Ramos (cell line): Measurements from ENCODE around the gene NANOS2.

ENCODE experiments used
- in situ Hi-C: fragments of 300-500 bp; cut with MboI; formaldehyde crosslinking; loops from one replicate; pipeline ENCODE4 v1.14.3; 2022; ENCODE audit warnings: low sequenced_read_pairs; ENCODE audit not compliant: unreplicated experiment

The NANOS2 gene

GRCh38 chr19:45913874-45914830, at the start of gene NANOS2:
Gene NANOS2, minus strand, starts transcription at chr19:45914778. Its CDS starts 85 bp downstream, at chr19:45914693.
- in situ Hi-C loops: no loop called here

GRCh38 chr19:45962021-45962420, 47.4 kb upstream of the NANOS2 start:
- in situ Hi-C loops: no loop called here

DNA sequence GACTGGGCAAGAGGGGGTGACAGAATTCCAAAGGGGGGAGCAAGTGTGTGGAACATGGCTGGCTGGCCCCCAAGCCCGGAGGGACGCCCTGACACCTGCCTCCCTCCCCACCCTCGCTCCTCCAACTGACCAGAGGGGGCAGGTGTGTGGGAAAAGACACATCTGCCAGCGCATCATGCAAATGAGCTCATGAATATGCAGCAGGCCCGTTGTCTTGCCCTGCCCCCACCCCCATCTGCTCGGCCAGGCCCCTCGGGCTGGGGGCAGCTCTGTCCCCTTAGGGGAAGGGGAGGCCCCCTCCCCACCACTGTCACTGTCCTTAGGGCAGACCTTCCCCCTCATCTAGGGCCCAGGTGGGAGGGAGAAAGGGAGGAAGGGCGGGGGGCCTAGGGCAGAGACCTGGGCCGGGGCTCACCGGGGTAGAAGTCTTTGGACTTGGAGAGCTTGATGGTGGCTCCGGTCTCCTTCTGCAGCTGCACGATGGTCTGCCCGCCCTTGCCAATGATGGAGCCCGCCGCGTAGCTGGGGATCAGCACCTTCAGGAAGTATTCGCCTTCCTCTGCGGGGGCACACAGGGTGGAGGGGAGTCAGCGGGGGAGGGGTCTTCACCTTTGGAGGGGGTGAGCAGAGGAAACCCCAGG, 46.1 kb upstream of the NANOS2 start:
- in situ Hi-C loops: no loop called here

DNA sequence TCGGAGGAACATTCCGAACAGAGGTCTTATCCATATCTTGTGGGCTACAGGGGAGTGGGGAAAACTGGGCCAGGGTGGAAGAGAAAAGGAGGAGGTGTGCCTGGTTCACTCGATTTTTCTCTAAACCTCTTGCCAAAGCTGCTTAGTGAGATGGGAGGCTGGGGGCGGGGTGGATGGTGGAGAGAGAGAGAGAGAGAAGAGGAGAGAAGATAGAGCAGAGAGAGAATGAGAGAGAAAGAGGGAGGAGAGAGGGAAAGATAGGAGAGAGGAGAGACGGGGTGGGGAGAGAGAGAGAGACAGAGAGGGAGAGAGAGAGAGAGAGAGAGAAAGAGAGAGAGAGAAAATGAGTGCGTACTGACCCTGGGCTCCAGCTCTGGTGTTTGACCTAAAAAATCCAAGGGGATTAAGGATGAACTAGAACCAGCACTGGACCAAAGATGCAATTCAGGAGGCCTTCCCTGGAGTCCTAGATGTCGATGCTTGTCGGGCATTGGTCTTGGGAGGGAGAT, 45.0 kb upstream of the NANOS2 start:
- in situ Hi-C loops: no loop called here

DNA sequence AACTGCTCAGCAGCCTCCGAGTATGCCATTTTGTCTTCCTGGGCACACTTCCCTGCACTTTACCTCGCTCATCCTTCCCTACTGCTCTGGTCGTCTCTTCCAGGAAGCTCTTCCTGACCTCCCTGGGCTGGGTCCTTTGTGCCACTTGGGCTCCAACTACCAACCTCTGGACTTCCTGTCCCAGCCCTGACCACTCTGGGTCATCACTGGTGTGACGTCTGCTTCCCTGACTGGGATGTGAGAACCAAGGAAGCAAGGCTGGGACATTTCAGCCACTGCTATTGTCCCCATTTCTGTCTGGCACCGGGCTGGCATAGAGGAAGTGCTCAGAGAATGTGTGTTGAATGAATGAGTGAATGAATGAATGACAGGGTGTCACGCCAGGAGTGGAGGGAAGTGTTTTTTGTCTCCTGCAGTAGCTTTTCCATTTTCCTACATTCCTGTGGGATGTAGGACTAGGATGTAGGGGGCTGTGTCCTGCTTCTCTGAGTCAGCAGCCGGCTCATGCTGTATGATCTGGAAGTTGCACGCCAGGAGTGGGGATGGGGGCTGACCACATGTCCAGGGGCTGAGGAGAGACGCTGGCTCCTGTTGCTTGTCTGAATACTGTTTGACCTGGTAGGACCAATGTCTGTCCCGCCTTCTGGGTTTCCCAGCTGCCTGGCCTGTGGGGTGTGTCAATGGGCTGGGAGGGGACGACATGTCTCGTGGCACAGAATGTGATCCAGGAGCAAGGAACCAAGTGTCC, 44.4 kb upstream of the NANOS2 start:
- in situ Hi-C loops: no loop called here

DNA sequence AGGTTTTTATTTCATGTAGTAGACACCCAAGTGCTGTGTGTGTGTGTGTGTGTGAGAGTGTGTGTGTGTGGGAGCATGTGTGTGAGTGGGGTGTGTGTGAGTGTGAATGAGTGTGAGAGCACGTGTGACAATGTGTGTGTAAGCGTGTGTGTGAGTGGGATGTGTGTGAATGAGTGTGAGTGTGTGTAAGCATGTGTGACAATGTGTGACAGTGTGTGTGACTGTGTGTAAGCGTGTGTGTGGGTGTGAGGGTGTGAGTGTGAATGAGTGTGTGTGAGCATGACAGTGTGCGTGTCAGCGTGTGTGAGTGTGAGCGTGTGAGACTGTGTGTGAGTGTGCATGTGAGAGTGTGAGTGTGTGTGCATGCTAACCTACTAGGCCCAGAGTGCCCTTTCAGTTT, 43.7 kb upstream of the NANOS2 start:
- in situ Hi-C loops: no loop called here

DNA sequence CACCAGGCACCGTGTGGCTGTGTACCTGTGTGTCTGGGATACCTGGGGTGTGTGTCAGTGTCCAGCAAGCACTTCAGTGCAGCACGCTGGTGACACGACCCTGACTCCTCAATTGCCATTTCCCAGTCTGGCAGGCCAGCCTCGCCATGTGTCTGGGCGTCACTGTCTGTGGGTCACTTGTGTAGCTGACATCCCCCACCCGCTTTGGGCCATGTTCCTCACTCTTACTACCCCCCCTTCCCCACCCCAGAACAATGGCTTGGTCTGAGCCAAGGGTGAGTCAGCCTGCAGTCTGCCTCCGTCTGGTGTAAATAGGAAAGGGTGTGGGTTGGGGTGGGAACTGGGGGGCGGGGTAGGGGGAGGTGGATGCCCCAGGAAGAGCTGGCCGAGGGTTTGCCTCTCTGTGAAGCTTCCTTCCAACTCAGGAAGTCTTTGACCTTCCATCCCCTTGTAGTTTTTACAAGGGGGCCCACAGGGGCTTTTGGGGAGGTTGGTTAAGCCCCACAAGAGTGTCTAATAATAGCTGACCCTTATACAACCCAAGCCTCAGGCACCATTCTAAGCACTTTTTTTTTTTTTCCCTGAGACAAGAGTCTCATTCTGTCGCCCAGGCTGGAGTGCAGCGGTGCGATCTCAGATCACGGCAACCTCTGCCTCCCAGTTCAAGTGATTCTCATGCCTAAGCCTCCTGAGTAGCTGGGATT, 41.5 kb upstream of the NANOS2 start:
- in situ Hi-C loops: no loop called here

- in situ Hi-C loops: no loop called here
Measured at GRCh38 chr19:45954156-45954555, 39.6 kb upstream of the NANOS2 start.

GRCh38 chr19:45953676-45954075, 39.1 kb upstream of the NANOS2 start:
- in situ Hi-C loops: no loop called here

GRCh38 chr19:45952686-45953505, 38.3 kb upstream of the NANOS2 start:
- in situ Hi-C loops: no loop called here

- in situ Hi-C loops: no loop called here
Measured at GRCh38 chr19:45952341-45952685, 37.7 kb upstream of the NANOS2 start.

DNA sequence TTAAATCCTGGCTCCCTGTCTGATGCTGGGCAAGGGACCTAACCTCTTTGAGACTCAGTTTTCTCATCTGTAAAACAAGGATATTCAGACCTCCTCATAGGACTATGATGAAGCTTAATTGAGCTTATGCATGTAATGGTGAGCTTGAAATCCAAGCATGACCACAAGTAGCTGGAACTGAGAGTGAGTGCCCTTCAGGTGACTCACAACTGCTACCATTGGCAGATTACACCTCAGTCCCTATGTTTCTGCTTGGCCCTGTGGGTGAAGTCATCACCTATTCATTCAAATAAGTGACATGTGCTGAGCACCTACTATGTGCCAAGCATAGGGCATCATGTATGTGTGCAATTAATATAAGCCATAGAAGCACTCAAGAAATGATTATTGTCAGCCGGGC, 33.3 kb upstream of the NANOS2 start:
- in situ Hi-C loops: no loop called here

DNA sequence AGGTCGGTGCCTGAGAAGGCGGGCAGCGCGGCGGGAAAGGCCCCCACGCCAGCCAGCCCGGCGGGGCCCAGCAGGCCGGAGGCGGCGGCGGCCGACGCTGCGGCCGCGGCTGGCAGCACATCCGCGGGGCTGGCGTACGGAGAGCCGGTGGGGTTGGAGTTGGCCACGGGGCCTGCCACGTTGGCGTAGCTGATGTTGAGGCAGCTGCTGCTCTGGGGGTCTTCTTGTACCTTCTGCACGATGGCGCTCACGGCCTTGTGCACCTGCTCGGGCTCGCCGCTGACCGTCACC, 25.9 kb upstream of the NANOS2 start:
- in situ Hi-C loops: no loop called here

GRCh38 chr19:45939792-45940514, 25.4 kb upstream of the NANOS2 start:
- in situ Hi-C loops: no loop called here

DNA sequence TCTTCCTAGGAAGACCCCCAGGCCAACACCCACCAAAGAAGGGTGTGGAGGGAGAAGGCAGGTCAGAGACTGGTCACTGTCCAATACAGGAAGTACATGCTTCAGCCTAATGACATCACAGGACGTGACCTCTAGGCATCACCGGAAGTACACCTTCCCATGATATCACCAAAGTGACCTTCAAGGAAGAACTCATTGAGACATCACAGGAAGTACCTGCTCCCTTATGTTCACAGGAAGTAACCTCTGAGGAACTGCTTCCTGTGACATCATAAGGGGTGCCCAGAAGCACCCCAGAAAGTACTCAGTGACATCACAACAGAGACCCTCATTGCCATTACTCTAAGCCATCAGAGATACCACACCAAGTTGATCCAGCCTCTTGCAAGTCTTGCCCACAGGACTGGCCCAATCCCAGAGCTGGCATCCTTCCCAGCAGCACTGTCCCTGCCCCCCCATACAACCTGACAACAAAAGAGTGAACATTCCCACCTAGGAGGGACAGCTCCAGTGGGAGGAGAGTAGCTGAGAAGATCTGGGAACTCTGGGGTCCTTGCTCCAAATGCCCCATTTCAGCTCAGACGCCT, 24.2 kb upstream of the NANOS2 start:
- in situ Hi-C loops: no loop called here

- in situ Hi-C loops: no loop called here
Measured at GRCh38 chr19:45935267-45935666, 20.7 kb upstream of the NANOS2 start.

DNA sequence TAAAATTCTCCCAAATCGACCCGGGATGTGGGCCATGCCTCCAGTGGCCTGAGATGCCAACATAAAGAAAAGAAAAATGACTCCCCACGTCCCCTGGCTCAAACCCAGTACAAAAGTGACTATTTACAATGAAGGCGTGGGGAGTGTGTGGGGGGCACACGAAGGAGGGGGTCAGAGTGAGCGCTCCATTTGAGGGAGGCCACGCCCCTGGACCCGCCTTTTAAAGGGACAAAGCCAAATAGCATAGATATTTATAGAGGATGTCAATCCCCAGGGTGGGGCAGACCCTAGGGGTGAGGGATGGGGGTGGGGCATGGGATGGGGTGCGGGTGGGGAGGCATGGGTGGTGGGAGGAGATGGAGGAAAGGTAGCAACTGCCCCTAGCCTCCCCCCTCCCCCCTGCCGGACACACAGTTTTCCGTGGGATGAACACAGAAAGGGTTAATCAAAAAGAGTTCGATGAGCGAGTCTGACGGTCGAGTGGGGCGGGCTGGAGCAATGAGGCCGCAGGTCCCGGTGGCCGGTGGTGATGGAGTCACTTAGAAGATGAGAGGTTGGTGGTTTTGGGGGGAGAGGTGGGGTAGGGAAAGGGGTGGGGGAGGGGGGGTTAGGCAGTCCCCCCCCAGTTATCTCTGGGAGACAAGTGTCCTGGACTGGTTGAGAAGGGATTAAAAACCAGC, 20.1 kb upstream of the NANOS2 start:
- in situ Hi-C loops: no loop called here

DNA sequence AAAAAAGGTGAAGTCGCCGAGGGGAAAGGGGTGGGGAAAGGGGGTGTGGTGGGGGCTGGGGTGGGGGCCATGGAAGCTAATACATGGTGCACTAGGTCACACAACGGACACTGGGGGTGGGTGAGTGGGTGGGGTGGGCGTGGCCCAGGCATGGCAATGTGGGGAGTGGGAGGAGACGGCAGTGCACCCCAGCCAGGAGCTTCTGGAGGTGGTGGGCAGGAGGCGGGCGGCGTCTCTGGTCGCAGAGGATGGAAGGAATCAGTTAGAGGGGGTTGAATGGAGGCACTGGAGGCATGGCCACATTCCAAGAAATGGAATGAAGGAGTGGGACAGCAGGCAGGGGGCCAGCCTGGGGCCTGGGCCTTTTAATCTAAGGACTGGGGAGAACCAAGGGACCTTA, 19.2 kb upstream of the NANOS2 start:
- in situ Hi-C loops: no loop called here
